WTC11 (cell line): ENCODE data around the gene GRK3. TPM values are rescaled to one million over a fixed set of nuclear protein-coding genes. Genes with fewer than 3 reads are reported as not detected.

Experiments
- ATAC-seq: fragments of 200-7000 bp; cut with Tn5 transposase; 2 replicates; pipeline ENCODE4 v1.10.0; 2021; ENCODE audit warnings: mild to moderate bottlenecking, moderate library complexity
- CTCF ChIA-PET: fragments of 300-600 bp; sonication (Branson Sonifier 250); formaldehyde crosslinking; loops from one replicate; lab custom pipeline; 2021; ENCODE audit warnings: antibody characterized with exemption; lab: Charles Lee
- POLR2A ChIA-PET: fragments of 350-600 bp; sonication (Branson Sonifier 250); formaldehyde crosslinking; loops from one replicate; lab custom pipeline; 2021; ENCODE audit warnings: antibody characterized with exemption; lab: Charles Lee
- DNase-seq: peaks from one replicate; pipeline ENCODE4 v3.0.0; 2021; ENCODE audit warnings: low spot score
- H3K27ac Mint-ChIP-seq: 2 replicates; pipeline ENCODE4 v1.8.0; 2021; ENCODE audit warnings: mixed read lengths
- H3K27me3 Mint-ChIP-seq: 2 replicates; pipeline ENCODE4 v1.8.0; 2021; ENCODE audit warnings: low read depth, mild to moderate bottlenecking, moderate library complexity, mixed read lengths
- H3K36me3 Mint-ChIP-seq: 2 replicates; pipeline ENCODE4 v1.8.0; 2021; ENCODE audit warnings: mixed read lengths
- H3K4me1 Mint-ChIP-seq: 2 replicates; pipeline ENCODE4 v1.8.0; 2022; ENCODE audit warnings: mixed read lengths
- H3K4me3 Mint-ChIP-seq: 2 replicates; pipeline ENCODE4 v1.8.0; 2021; ENCODE audit warnings: mild to moderate bottlenecking, moderate library complexity, mixed read lengths
- H3K9me3 Mint-ChIP-seq: 2 replicates; pipeline ENCODE4 v1.8.0; 2021; ENCODE audit warnings: mixed read lengths
- ATF1 ChIP-seq: sonication (generic); formaldehyde crosslinking; IDR thresholded peaks from 2 replicates; pipeline ENCODE4 v1.8.1; 2023; ENCODE audit warnings: mild to moderate bottlenecking, moderate library complexity, missing genetic modification reagents
- CBFB ChIP-seq: sonication (generic); formaldehyde crosslinking; IDR thresholded peaks from 2 replicates; pipeline ENCODE4 v1.8.1; 2022; ENCODE audit warnings: mild to moderate bottlenecking, low read depth, missing genetic modification reagents
- ERG ChIP-seq: fragments of 250-450 bp; sonication (Bioruptor Pico); IDR thresholded peaks from 2 replicates; pipeline ENCODE4 v1.8.0; 2021; ENCODE audit warnings: mild to moderate bottlenecking
- FOXJ3 ChIP-seq: sonication (generic); formaldehyde crosslinking; IDR thresholded peaks from 2 replicates; pipeline ENCODE4 v1.9.0; 2021; ENCODE audit warnings: missing genetic modification reagents, mild to moderate bottlenecking, borderline replicate concordance
- FOXP1 ChIP-seq: sonication (generic); formaldehyde crosslinking; IDR thresholded peaks from 2 replicates; pipeline ENCODE4 v1.8.0; 2022; ENCODE audit warnings: missing genetic modification reagents, mild to moderate bottlenecking, moderate library complexity, borderline replicate concordance
- FOXP4 ChIP-seq: sonication (generic); formaldehyde crosslinking; IDR thresholded peaks from 2 replicates; pipeline ENCODE4 v1.8.0; 2022; ENCODE audit warnings: mild to moderate bottlenecking, missing genetic modification reagents
- GTF2I ChIP-seq: fragments of 250-450 bp; sonication (Bioruptor Pico); conservative IDR thresholded peaks from 2 replicates; pipeline ENCODE4 v1.4.0; 2021; ENCODE audit warnings: mild to moderate bottlenecking
- MXD4 ChIP-seq: fragments of 250-450 bp; sonication (Bioruptor Pico); IDR thresholded peaks from 2 replicates; pipeline ENCODE4 v1.8.0; 2021; ENCODE audit warnings: mild to moderate bottlenecking, moderate library complexity, borderline replicate concordance
- NFATC4 ChIP-seq: fragments of 250-450 bp; sonication (Bioruptor Pico); IDR thresholded peaks from 2 replicates; pipeline ENCODE4 v1.9.0; 2021; ENCODE audit warnings: mild to moderate bottlenecking
- NR2C2 ChIP-seq: sonication (generic); formaldehyde crosslinking; IDR thresholded peaks from 2 replicates; pipeline ENCODE4 v1.8.0; 2022; ENCODE audit warnings: mild to moderate bottlenecking, missing genetic modification reagents
- OVOL2 ChIP-seq: fragments of 250-450 bp; sonication (Bioruptor Pico); IDR thresholded peaks from 2 replicates; pipeline ENCODE4 v1.9.0; 2021; ENCODE audit warnings: mild to moderate bottlenecking, borderline replicate concordance
- PRDM15 ChIP-seq: sonication (generic); formaldehyde crosslinking; IDR thresholded peaks from 2 replicates; pipeline ENCODE4 v1.8.0; 2022; ENCODE audit warnings: missing genetic modification reagents
- SMAD3 ChIP-seq: sonication (generic); formaldehyde crosslinking; IDR thresholded peaks from 2 replicates; pipeline ENCODE4 v1.8.0; 2022; ENCODE audit warnings: missing genetic modification reagents, mild to moderate bottlenecking, borderline replicate concordance
- ZNF232 ChIP-seq: sonication (generic); formaldehyde crosslinking; IDR thresholded peaks from 2 replicates; pipeline ENCODE4 v1.8.0; 2022; ENCODE audit warnings: mild to moderate bottlenecking, missing genetic modification reagents
- total RNA-seq: library from RNA; stranded (reverse); gene quantifications from 3 replicates; pipeline ENCODE4 v1.2.3, GENCODE V29; 2021
- TF ChIP-seq, protein P1 (sequence below): sonication (generic); formaldehyde crosslinking; IDR thresholded peaks from 2 replicates; pipeline ENCODE4 v1.8.1; 2022; ENCODE audit warnings: low read depth, missing genetic modification reagents, borderline replicate concordance
- TF ChIP-seq, protein P2 (sequence below): fragments of 250-450 bp; sonication (Bioruptor Pico); IDR thresholded peaks from 2 replicates; pipeline ENCODE4 v2.1.2; 2022; ENCODE audit warnings: mild to moderate bottlenecking, moderate library complexity

The GRK3 gene
- total RNA-seq, 1 experiment from 2014 or later: 27.1 TPM

- TF ChIP-seq ATF1 (CRISPR knock-in tag) (no peak), CBFB (CRISPR knock-in tag) (no peak)
Measured at GRCh38 chr22:25711491-25711890, 147.0 kb downstream of the GRK3 start (continued).

GRCh38 chr22:25712661-25713400 lies 148.4 kb downstream of the GRK3 start:
- Mint-ChIP-seq H3K27me3 (no peaks in the 10 kb centered on the region), H3K4me3 (no peak overlapping the region), H3K27ac (no peak overlapping the region), H3K4me1 (no peaks in the 10 kb centered on the region), H3K36me3 (no peaks in the 10 kb centered on the region; the same call in 1 of the 2 replicates), H3K9me3 (no peaks in the 10 kb centered on the region)
- TF ChIP-seq FOXJ3 (CRISPR knock-in tag) (no peak), PRDM15 (CRISPR knock-in tag) (no peak), FOXP1 (CRISPR knock-in tag) (no peak), OVOL2 (CRISPR knock-in tag) (no peak), ERG (no peak), ATF1 (CRISPR knock-in tag) (no peak), NFATC4 (CRISPR knock-in tag) (no peak), FOXP4 (CRISPR knock-in tag) (no peak), ZNF232 (CRISPR knock-in tag) (no peak), NR2C2 (CRISPR knock-in tag) (no peak), SMAD3 (CRISPR knock-in tag) (no peak), MXD4 (CRISPR knock-in tag) (no peak), GTF2I (CRISPR knock-in tag) (no peak)
- TF ChIP-seq, protein P1, sequence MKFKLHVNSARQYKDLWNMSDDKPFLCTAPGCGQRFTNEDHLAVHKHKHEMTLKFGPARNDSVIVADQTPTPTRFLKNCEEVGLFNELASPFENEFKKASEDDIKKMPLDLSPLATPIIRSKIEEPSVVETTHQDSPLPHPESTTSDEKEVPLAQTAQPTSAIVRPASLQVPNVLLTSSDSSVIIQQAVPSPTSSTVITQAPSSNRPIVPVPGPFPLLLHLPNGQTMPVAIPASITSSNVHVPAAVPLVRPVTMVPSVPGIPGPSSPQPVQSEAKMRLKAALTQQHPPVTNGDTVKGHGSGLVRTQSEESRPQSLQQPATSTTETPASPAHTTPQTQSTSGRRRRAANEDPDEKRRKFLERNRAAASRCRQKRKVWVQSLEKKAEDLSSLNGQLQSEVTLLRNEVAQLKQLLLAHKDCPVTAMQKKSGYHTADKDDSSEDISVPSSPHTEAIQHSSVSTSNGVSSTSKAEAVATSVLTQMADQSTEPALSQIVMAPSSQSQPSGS (CRISPR knock-in tag): no peak
- TF ChIP-seq, protein P2, sequence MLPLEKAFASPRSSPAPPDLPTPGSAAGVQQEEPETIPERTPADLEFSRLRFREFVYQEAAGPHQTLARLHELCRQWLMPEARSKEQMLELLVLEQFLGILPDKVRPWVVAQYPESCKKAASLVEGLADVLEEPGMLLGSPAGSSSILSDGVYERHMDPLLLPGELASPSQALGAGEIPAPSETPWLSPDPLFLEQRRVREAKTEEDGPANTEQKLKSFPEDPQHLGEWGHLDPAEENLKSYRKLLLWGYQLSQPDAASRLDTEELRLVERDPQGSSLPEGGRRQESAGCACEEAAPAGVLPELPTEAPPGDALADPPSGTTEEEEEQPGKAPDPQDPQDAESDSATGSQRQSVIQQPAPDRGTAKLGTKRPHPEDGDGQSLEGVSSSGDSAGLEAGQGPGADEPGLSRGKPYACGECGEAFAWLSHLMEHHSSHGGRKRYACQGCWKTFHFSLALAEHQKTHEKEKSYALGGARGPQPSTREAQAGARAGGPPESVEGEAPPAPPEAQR (CRISPR knock-in tag): no peak
- DNase-seq (no peak), ATAC-seq (no peak)
- POLR2A ChIA-PET: no interaction called here
- CTCF ChIA-PET: no interaction called here
